ENCODE data around the gene DENND6B. TPM values are rescaled to one million over a fixed set of nuclear protein-coding genes. Genes with fewer than 3 reads are reported as not detected.

DENND6B gene
- total and polyA plus RNA-seq, 2 of the 13 experiments (the other 11 are each of a cell fraction or from before 2014, with no cell fraction given) = 0.95 to 3.8 TPM

DNA sequence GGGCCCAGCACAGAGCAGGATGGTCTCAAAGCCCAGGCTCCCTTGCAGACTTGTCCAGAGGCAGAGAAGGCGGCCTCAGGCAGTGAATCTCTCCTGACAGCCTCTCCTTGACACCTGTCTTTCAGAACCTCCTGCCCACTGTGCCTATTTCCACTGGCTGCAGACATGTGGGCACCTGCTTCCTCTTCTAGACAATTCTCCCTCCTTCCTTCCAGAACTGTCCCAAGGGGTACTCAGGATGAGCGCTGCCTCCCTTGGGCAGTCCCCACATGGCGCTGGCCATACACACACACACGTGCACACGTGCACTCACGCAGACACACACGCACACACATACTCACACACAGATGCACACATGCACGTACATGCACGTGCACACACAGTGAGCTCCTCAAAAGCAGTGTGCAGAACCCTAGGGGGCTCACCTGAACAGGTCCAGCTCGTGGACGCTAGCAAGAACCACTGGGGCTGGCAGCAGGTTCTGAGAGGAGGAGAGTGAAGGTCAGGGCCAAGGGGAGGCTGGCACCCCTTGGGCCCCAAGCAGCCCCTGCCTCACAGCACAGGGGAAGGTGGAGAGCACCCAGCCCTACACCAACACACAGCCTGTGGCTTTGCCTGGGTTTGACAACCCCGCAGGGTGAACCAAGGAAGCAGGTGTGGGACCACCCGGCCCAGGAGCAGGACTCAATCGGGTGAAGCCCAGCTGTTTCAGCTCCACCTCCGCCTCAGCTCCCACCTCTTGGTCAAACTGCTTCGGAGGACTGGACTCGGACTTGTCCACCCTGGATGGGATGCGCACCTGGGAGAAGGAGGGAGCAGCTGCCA lies 11.3 kb downstream of the DENND6B start:
- no peaks in the 10 kb centered on the region for H4K20me1 ChIP-seq (ENCODE audit: insufficient read depth, low read length)
- H3K9me3 ChIP-seq (ENCODE audit: low read length) = no peaks in the 10 kb centered on the region
- TF ChIP-seq, protein P1, sequence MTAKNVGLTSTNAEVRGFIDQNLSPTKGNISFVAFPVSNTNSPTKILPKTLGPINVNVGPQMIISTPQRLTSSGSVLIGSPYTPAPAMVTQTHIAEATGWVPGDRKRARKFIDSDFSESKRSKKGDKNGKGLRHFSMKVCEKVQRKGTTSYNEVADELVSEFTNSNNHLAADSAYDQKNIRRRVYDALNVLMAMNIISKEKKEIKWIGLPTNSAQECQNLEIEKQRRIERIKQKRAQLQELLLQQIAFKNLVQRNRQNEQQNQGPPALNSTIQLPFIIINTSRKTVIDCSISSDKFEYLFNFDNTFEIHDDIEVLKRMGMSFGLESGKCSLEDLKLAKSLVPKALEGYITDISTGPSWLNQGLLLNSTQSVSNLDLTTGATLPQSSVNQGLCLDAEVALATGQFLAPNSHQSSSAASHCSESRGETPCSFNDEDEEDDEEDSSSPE (CRISPR knock-in tag; IDR thresholded peaks at IDR 0.05) = no peak
- peak; percentile 64; the same call in 1 of the 2 replicates for TF ChIP-seq MNT (IDR thresholded peaks at IDR 0.05)
- TF ChIP-seq, protein P2, sequence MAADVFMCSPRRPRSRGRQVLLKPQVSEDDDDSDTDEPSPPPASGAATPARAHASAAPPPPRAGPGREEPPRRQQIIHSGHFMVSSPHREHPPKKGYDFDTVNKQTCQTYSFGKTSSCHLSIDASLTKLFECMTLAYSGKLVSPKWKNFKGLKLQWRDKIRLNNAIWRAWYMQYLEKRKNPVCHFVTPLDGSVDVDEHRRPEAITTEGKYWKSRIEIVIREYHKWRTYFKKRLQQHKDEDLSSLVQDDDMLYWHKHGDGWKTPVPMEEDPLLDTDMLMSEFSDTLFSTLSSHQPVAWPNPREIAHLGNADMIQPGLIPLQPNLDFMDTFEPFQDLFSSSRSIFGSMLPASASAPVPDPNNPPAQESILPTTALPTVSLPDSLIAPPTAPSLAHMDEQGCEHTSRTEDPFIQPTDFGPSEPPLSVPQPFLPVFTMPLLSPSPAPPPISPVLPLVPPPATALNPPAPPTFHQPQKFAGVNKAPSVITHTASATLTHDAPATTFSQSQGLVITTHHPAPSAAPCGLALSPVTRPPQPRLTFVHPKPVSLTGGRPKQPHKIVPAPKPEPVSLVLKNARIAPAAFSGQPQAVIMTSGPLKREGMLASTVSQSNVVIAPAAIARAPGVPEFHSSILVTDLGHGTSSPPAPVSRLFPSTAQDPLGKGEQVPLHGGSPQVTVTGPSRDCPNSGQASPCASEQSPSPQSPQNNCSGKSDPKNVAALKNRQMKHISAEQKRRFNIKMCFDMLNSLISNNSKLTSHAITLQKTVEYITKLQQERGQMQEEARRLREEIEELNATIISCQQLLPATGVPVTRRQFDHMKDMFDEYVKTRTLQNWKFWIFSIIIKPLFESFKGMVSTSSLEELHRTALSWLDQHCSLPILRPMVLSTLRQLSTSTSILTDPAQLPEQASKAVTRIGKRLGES (CRISPR knock-in tag; IDR thresholded peaks at IDR 0.05; ENCODE audit: borderline replicate concordance) = no peak
- TF ChIP-seq PAF1 (CRISPR knock-in tag; IDR thresholded peaks at IDR 0.05) = no peak
- TF ChIP-seq KMT2B (CRISPR knock-in tag; IDR thresholded peaks at IDR 0.05) = no peak
- TF ChIP-seq NR2F2 (IDR thresholded peaks at IDR 0.05; ENCODE audit: borderline replicate concordance, low read depth) = no peak
- TF ChIP-seq ZFP36L1 (CRISPR knock-in tag; IDR thresholded peaks at IDR 0.05) = no peak
- TF ChIP-seq TAF1 (CRISPR knock-in tag; IDR thresholded peaks at IDR 0.05) = no peak
- no peak for TF ChIP-seq RBM39 (IDR thresholded peaks at IDR 0.05; ENCODE audit: low read depth, low read length, poor library complexity, severe bottlenecking)
- TF ChIP-seq ZNF841 (CRISPR knock-in tag; IDR thresholded peaks at IDR 0.05; ENCODE audit: borderline replicate concordance) = no peak
- no peak for TF ChIP-seq MAZ (IDR thresholded peaks at IDR 0.05; ENCODE audit: borderline replicate concordance, low read depth, low read length)
- no peak for TF ChIP-seq MAZ (CRISPR knock-in tag; IDR thresholded peaks at IDR 0.05; ENCODE audit: low read depth)
- no peak for TF ChIP-seq ZNF777 (CRISPR knock-in tag; IDR thresholded peaks at IDR 0.05)
- no peak for TF ChIP-seq HMG20A (CRISPR knock-in tag; IDR thresholded peaks at IDR 0.05; ENCODE audit: borderline replicate concordance)
- TF ChIP-seq BHLHE40 (IDR thresholded peaks at IDR 0.05; ENCODE audit: low read length) = peak; percentile 41; the same call in 1 of the 2 replicates
- 0 out of 2 replicates have a peak, but pooled peaks have one; percentile 4 for TF ChIP-seq SMAD1 (CRISPR knock-in tag; IDR thresholded peaks at IDR 0.05; ENCODE audit: borderline replicate concordance, low read depth)
- no peak for TF ChIP-seq CENPT (CRISPR knock-in tag; IDR thresholded peaks at IDR 0.05; ENCODE audit: low read depth)
- TF ChIP-seq NCOA5 (CRISPR knock-in tag; IDR thresholded peaks at IDR 0.05) = no peak
- TF ChIP-seq ZFP41 (CRISPR knock-in tag; IDR thresholded peaks at IDR 0.05; ENCODE audit: borderline replicate concordance) = no peak
- TF ChIP-seq ZNF235 (CRISPR knock-in tag; IDR thresholded peaks at IDR 0.05; ENCODE audit: borderline replicate concordance) = no peak
- peak overlapping the region; percentile 75 for H3K4me2 ChIP-seq (ENCODE audit: low read depth, low read length)
- peaks cover 68% of the 10 kb centered on the region for H3K4me1 ChIP-seq (ENCODE audit: insufficient read depth, low read length)
- WGBS (ENCODE audit: low lambda C conversion rate) = 48% methylated on average over 10 of the region's 18 CpGs
- intact Hi-C loops (cut with micrococcal nuclease; ENCODE audit: unreplicated experiment) (no loop called here), in situ Hi-C loops (cut with HindIII; ENCODE audit: extremely low pct_ligation_motif_present, low pct_unique_long_range_greater_than_20kb) (no loop called here)
- BruUV-seq (replicated peaks) = no TSS peak
- peaks cover 0 to 1% of the 10 kb centered on the region in 2 experiments; a peak in 3 of 5 replicates for H3K27me3 ChIP-seq (ENCODE audit: control insufficient read depth in 1 of 2, insufficient read depth in 2 of 2, low read length in 2 of 2)
- H2AFZ ChIP-seq (ENCODE audit: low read length) = no peak overlapping the region
- no peak overlapping the region for H3K4me3 ChIP-seq (replicated peaks in 1 of 3; ENCODE audit: insufficient read depth in 1 of 3, low read depth in 2 of 3, low read length in 3 of 3)
- POLR2A ChIA-PET = interaction anchor here (0.7 to 0.9 kb wide), 3 partner anchors 9 to 21 kb away, joined by 3 to 6 read pairs (median 3); no protein-coding TSS in a partner anchor
- ATAC-seq = no peak
- DNase-seq (ENCODE audit: low spot score) = no peak
- no peak overlapping the region for H3K9ac ChIP-seq (ENCODE audit: insufficient read depth, low read depth, low read length)
- no peaks in the 10 kb centered on the region for H3K79me2 ChIP-seq (ENCODE audit: insufficient read depth, low read length)
- no peak for FAIRE-seq
- H3K27ac ChIP-seq (ENCODE audit: extremely low read length, insufficient read depth, low read length) = no peak overlapping the region
- CTCF ChIA-PET (ENCODE audit: low intra/inter-chr PET ratio, low total read pairs) = no interaction called here
- H3K36me3 ChIP-seq (replicated peaks in 1 of 2; ENCODE audit: control insufficient read depth in 1 of 2, insufficient read depth in 2 of 2, low read length in 2 of 2) = no peaks in the 10 kb centered on the region

Data from HepG2 (cell line).